ENCODE data around the gene NUB1.
A peak's percentile ranks its signal among the peaks of the same experiment; 100 is the strongest.

The NUB1 gene

GRCh38 chr7:151345576-151346469, 4.2 kb downstream of the NUB1 start:
- no peak for DNase-seq (ENCODE audit: low read depth in 2 of 2)

- no peak for DNase-seq (ENCODE audit: low read depth in 2 of 2)
These were observed 4.8 kb downstream of the NUB1 start for GRCh38 chr7:151346470-151346769.

- DNase-seq (ENCODE audit: low read depth in 2 of 2), result no peak
These were observed 5.6 kb downstream of the NUB1 start for GRCh38 chr7:151347200-151347599.

GRCh38 chr7:151348970-151349369, 7.4 kb downstream of the NUB1 start:
- DNase-seq (ENCODE audit: low read depth in 2 of 2), result no peak

GRCh38 chr7:151349507-151349853, 7.9 kb downstream of the NUB1 start:
- no peak for DNase-seq (ENCODE audit: low read depth in 2 of 2)

- DNase-seq (ENCODE audit: low read depth in 2 of 2), result no peak
These were observed 9.4 kb downstream of the NUB1 start for GRCh38 chr7:151351027-151351426.

- DNase-seq (ENCODE audit: low read depth in 2 of 2), result peak in 1 of 2 donors; percentile 15
These were observed 10.4 kb downstream of the NUB1 start for GRCh38 chr7:151351967-151352366.

- DNase-seq (ENCODE audit: low read depth in 2 of 2), result no peak
These were observed 10.9 kb downstream of the NUB1 start for GRCh38 chr7:151352512-151352911.

GRCh38 chr7:151361193-151361959, 19.8 kb downstream of the NUB1 start:
- DNase-seq (ENCODE audit: low read depth in 2 of 2), result no peak

- DNase-seq (ENCODE audit: low read depth in 2 of 2), result no peak
These were observed 21.6 kb downstream of the NUB1 start for GRCh38 chr7:151363182-151363581.

- no peak for DNase-seq (ENCODE audit: low read depth in 2 of 2)
These were observed 24.7 kb downstream of the NUB1 start for GRCh38 chr7:151366166-151366879.

GRCh38 chr7:151366880-151367222, 25.2 kb downstream of the NUB1 start:
- DNase-seq (ENCODE audit: low read depth in 2 of 2), result no peak

- no peak for DNase-seq (ENCODE audit: low read depth in 2 of 2)
These were observed 25.7 kb downstream of the NUB1 start for GRCh38 chr7:151367284-151367683.

- peak; percentile 39 to 49 for DNase-seq (ENCODE audit: low read depth in 2 of 2)
These were observed 26.5 kb downstream of the NUB1 start for GRCh38 chr7:151368136-151368571.

GRCh38 chr7:151371266-151371665, 29.7 kb downstream of the NUB1 start:
- no peak for DNase-seq (ENCODE audit: low read depth in 2 of 2)

GRCh38 chr7:151372612-151373265, 31.1 kb downstream of the NUB1 start:
- no peak for DNase-seq (ENCODE audit: low read depth in 2 of 2)

- DNase-seq (ENCODE audit: low read depth in 2 of 2), result no peak
These were observed 32.0 kb downstream of the NUB1 start for GRCh38 chr7:151373599-151373998.

GRCh38 chr7:151374139-151374538, 32.5 kb downstream of the NUB1 start:
- DNase-seq (ENCODE audit: low read depth in 2 of 2), result no peak

GRCh38 chr7:151374726-151375125, 33.1 kb downstream of the NUB1 start:
- DNase-seq (ENCODE audit: low read depth in 2 of 2), result no peak

GRCh38 chr7:151375530-151376217, 34.1 kb downstream of the NUB1 start:
- no peak for DNase-seq (ENCODE audit: low read depth in 2 of 2)

GRCh38 chr7:151376218-151376902, 34.7 kb downstream of the NUB1 start:
- DNase-seq (ENCODE audit: low read depth in 2 of 2), result no peak

Data from stimulated activated CD8-positive, alpha-beta memory T cell treated with anti-CD3 and anti-CD28 coated beads, Interleukin-7, amount 100 ng/mL, for 1 hour (primary cell).